IPS DF 6.9 (cell line): ENCODE results near the gene ATP2C2.

Experiments
- DNase-seq: peaks from one replicate; pipeline ENCODE4 v3.0.0-alpha.2; 2013; ENCODE audit warnings: low read depth, low spot score
- H3K27ac ChIP-seq: one replicate; pipeline ENCODE4 v1.5.1; 2013; ENCODE audit warnings: low read length, control low read depth
- H3K27me3 ChIP-seq: 2 replicates; pipeline ENCODE4 v1.6.1; 2013; ENCODE audit warnings: mild to moderate bottlenecking, low read length; ENCODE audit not compliant: control insufficient read depth, insufficient read depth
- H3K36me3 ChIP-seq: 2 replicates; pipeline ENCODE4 v1.6.1; 2013; ENCODE audit warnings: low read length; ENCODE audit not compliant: control insufficient read depth, insufficient read depth
- H3K4me1 ChIP-seq: 2 replicates; pipeline ENCODE4 v1.6.1; 2013; ENCODE audit warnings: low read length; ENCODE audit not compliant: control insufficient read depth, insufficient read depth
- H3K4me3 ChIP-seq: 2 replicates; pipeline ENCODE4 v1.5.1; 2013; ENCODE audit warnings: mild to moderate bottlenecking, low read length
- H3K9me3 ChIP-seq: 2 replicates; pipeline ENCODE4 v1.6.1; 2013; ENCODE audit warnings: low read length, inconsistent platforms; ENCODE audit not compliant: control insufficient read depth, insufficient read depth
- WGBS: extraction: QIAGEN DNeasy Blood & Tissue Kit; methylation state at CpG from one replicate; pipeline ENCODE4 v1.1.7; 2013; ENCODE audit warnings: mixed read lengths, missing lambda C conversion rate; ENCODE audit not compliant: insufficient read length, insufficient coverage; 5-methylcytosine and 5-hydroxymethylcytosine counted together

The ATP2C2 gene

GRCh38 chr16:84475643-84476240 is 107.4 kb downstream of the ATP2C2 start:
- H3K4me1 ChIP-seq = no peaks in the 10 kb centered on the region; the same call in 1 of the 2 replicates
- no peaks in the 10 kb centered on the region for H3K27me3 ChIP-seq
- no peaks in the 10 kb centered on the region for H3K9me3 ChIP-seq
- H3K27ac ChIP-seq = no peak overlapping the region
- WGBS = no CpG with 5 or more reads among the region's 8 CpGs
- no peak for DNase-seq
- H3K36me3 ChIP-seq = no peaks in the 10 kb centered on the region
- no peak overlapping the region for H3K4me3 ChIP-seq

GRCh38 chr16:84476401-84476800 is 108.1 kb downstream of the ATP2C2 start:
- H3K4me1 ChIP-seq = no peaks in the 10 kb centered on the region
- WGBS = no CpG with 5 or more reads among the region's 8 CpGs
- H3K9me3 ChIP-seq = no peaks in the 10 kb centered on the region
- DNase-seq = no peak
- H3K27me3 ChIP-seq = no peaks in the 10 kb centered on the region
- no peak overlapping the region for H3K27ac ChIP-seq
- H3K36me3 ChIP-seq = no peaks in the 10 kb centered on the region
- H3K4me3 ChIP-seq = no peak overlapping the region

GRCh38 chr16:84477661-84478060 is 109.3 kb downstream of the ATP2C2 start:
- H3K4me3 ChIP-seq = no peak overlapping the region
- no peak overlapping the region for H3K27ac ChIP-seq
- H3K27me3 ChIP-seq = no peaks in the 10 kb centered on the region
- no peak for DNase-seq
- H3K4me1 ChIP-seq = no peaks in the 10 kb centered on the region
- WGBS = no CpG with 5 or more reads among the region's 7 CpGs
- H3K36me3 ChIP-seq = no peaks in the 10 kb centered on the region
- H3K9me3 ChIP-seq = no peaks in the 10 kb centered on the region

GRCh38 chr16:84478172-84478947 is 110.0 kb downstream of the ATP2C2 start:
- Histone ChIP-seq H3K27ac (no peak overlapping the region), H3K36me3 (no peaks in the 10 kb centered on the region), H3K27me3 (no peaks in the 10 kb centered on the region), H3K4me1 (no peaks in the 10 kb centered on the region), H3K9me3 (no peaks in the 10 kb centered on the region), H3K4me3 (no peak overlapping the region)
- no CpG with 5 or more reads among the region's 13 CpGs for WGBS
- DNase-seq = no peak

GRCh38 chr16:84479716-84480450 is 111.5 kb downstream of the ATP2C2 start:
- no peaks in the 10 kb centered on the region for H3K27me3 ChIP-seq
- no peaks in the 10 kb centered on the region for H3K4me1 ChIP-seq
- no CpG with 5 or more reads among the region's 16 CpGs for WGBS
- H3K9me3 ChIP-seq = no peaks in the 10 kb centered on the region
- no peaks in the 10 kb centered on the region for H3K36me3 ChIP-seq
- no peak overlapping the region for H3K27ac ChIP-seq
- DNase-seq = no peak
- H3K4me3 ChIP-seq = no peak overlapping the region

- no CpG with 5 or more reads among the region's 26 CpGs for WGBS
- H3K9me3 ChIP-seq = no peaks in the 10 kb centered on the region
- no peak overlapping the region for H3K4me3 ChIP-seq
- H3K27me3 ChIP-seq = no peaks in the 10 kb centered on the region
- DNase-seq = no peak
- no peaks in the 10 kb centered on the region for H3K4me1 ChIP-seq
- H3K36me3 ChIP-seq = no peaks in the 10 kb centered on the region
- no peak overlapping the region for H3K27ac ChIP-seq
Observed at GRCh38 chr16:84481051-84481735, 112.9 kb downstream of the ATP2C2 start.

- Histone ChIP-seq H3K36me3 (no peaks in the 10 kb centered on the region), H3K27me3 (no peaks in the 10 kb centered on the region), H3K4me3 (no peak overlapping the region), H3K9me3 (no peaks in the 10 kb centered on the region), H3K27ac (no peak overlapping the region), H3K4me1 (no peaks in the 10 kb centered on the region)
- no CpG with 5 or more reads among the region's 33 CpGs for whole genome bisulfite sequencing
- no peak for DNase-seq
Observed at GRCh38 chr16:84482001-84482891, 113.9 kb downstream of the ATP2C2 start.

GRCh38 chr16:84482951-84483881 is 114.9 kb downstream of the ATP2C2 start:
- Histone ChIP-seq H3K27ac (no peak overlapping the region), H3K4me3 (no peak overlapping the region), H3K27me3 (no peaks in the 10 kb centered on the region), H3K4me1 (no peaks in the 10 kb centered on the region), H3K9me3 (no peaks in the 10 kb centered on the region), H3K36me3 (no peaks in the 10 kb centered on the region)
- WGBS = no CpG with 5 or more reads among the region's 25 CpGs
- DNase-seq = no peak

- Histone ChIP-seq H3K9me3 (no peaks in the 10 kb centered on the region), H3K27ac (no peak overlapping the region), H3K27me3 (no peaks in the 10 kb centered on the region), H3K36me3 (no peaks in the 10 kb centered on the region), H3K4me3 (no peak overlapping the region), H3K4me1 (no peaks in the 10 kb centered on the region)
- WGBS = no CpG with 5 or more reads among the region's 19 CpGs
- DNase-seq = no peak
Observed at GRCh38 chr16:84483882-84484565, 115.7 kb downstream of the ATP2C2 start.
